Endothelial cell of umbilical vein (primary cell): Measurements from ENCODE around the gene ZFX.

Experiments used
- CTCF ChIP-seq, 2 donors: IDR thresholded peaks; 1 replicate in 1 of 2; 2 replicates in 1 of 2; pipeline ENCODE4 v1.5.1; 2011; ENCODE audit warnings: low read length in 2 of 2, mild to moderate bottlenecking in 2 of 2, moderate library complexity in 2 of 2, control low read depth in 1 of 2, inconsistent platforms in 1 of 2, low read depth in 1 of 2; ENCODE audit not compliant: insufficient read depth in 1 of 2; ENCODE audit errors: extremely low read depth in 1 of 2
- EZH2 ChIP-seq: IDR thresholded peaks from 2 replicates; pipeline ENCODE4 v1.6.1; 2012; ENCODE audit warnings: borderline replicate concordance, low read depth, mild to moderate bottlenecking, moderate library complexity, low read length, inconsistent platforms; ENCODE audit not compliant: severe bottlenecking
- GATA2 ChIP-seq: IDR thresholded peaks from 2 replicates; pipeline ENCODE4 v1.7.0; 2011; ENCODE audit warnings: low read depth, mild to moderate bottlenecking, moderate library complexity, mixed read lengths, low read length; ENCODE audit not compliant: insufficient read length, insufficient read depth
- POLR2AphosphoS5 ChIP-seq: IDR thresholded peaks from 2 replicates; pipeline ENCODE4 v1.6.1; 2012; ENCODE audit warnings: low read depth, mild to moderate bottlenecking, control low read depth, low read length, moderate library complexity; ENCODE audit not compliant: insufficient read depth

DNA sequence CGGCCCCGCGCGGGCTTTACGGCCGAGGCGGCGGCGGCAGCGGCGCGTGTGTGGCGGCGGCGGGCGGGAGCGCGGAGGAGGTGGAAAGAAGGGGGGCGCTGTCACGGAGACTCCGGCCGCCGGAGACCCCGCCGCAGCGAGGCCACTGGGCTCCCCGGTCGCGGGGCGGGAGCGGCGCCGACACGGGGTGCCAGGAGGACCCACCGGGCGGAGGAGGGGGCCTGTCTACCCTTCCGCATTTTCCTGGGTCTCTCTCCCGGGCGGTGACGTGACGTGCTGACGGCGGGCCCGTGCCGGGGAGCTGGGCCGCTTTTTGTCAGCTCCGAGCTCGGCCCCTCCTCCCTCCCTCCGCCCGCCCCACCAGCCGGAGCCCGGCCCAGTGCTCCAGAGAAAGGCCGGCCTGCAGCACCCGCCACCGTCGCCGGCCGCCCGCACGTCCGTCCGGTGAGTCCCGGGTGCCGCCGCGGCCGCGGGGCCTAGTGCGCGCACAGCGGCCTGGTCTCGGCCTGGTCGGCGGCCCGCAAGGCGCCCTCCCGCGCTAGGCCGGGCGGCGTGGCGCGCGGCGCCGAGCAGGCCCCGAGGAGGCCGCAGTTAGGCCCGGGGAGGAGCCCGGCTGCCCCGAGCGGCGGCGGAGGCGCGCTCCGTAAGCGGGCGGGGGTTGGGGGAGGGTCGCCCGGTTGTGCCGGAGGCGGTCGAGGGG is at the start of gene ZFX:
- TF ChIP-seq CTCF (IDR thresholded peaks at IDR 0.05; ENCODE audit: extremely low read depth in 1 of 2, insufficient read depth in 1 of 2, low read depth in 1 of 2, low read length in 2 of 2) (no peak), POLR2AphosphoS5 (no peak), GATA2 (no peak), EZH2 (no peak)
